Breast epithelium (tissue), 4 donors: ENCODE data around the gene COL8A1. TPM values are rescaled to one million over a fixed set of nuclear protein-coding genes. Genes with fewer than 3 reads are reported as not detected.

ENCODE experiments used
- DNase-seq, 2 donors: peaks; one replicate each; pipeline ENCODE4 v3.0.0-alpha.2; 2019; ENCODE audit warnings: low spot score in 2 of 2
- H3K27ac ChIP-seq, 2 donors: fragments of 200-600 bp; sonication (generic) in 1 of 2; one replicate each; pipeline ENCODE4 v1.5.1; 2016 to 2019; ENCODE audit warnings: mild to moderate bottlenecking in 1 of 2
- H3K27me3 ChIP-seq, 2 donors: fragments of 200-600 bp; sonication (generic) in 1 of 2; one replicate each; pipeline versions ENCODE4 v1.5.1 to v1.6.0; 2017 to 2019; ENCODE audit warnings: control low read depth in 1 of 2, mild to moderate bottlenecking in 1 of 2
- H3K36me3 ChIP-seq: fragments of 200-600 bp; one replicate; pipeline ENCODE4 v1.5.1; 2019
- H3K4me1 ChIP-seq, 2 donors: fragments of 200-600 bp; sonication (generic); one replicate each; pipeline ENCODE4 v1.5.1; 2016 to 2019; ENCODE audit warnings: control low read depth in 1 of 2
- H3K4me3 ChIP-seq, 3 donors: fragments of 200-600 bp; sonication (generic); 1 replicate in 2 of 3; 2 replicates in 1 of 3; pipeline ENCODE4 v1.5.1; 2016 to 2019; ENCODE audit warnings: mild to moderate bottlenecking in 3 of 3, moderate library complexity in 2 of 3
- H3K9me3 ChIP-seq, 2 donors: fragments of 200-600 bp; sonication (generic) in 1 of 2; one replicate each; pipeline ENCODE4 v1.5.1; 2016 to 2019; ENCODE audit warnings: control low read depth in 1 of 2
- CTCF ChIP-seq, 3 donors: fragments of 450-650 bp; IDR thresholded peaks; one replicate each; pipeline ENCODE4 v1.5.1; 2016 to 2017; ENCODE audit warnings: antibody characterized with exemption in 3 of 3, mild to moderate bottlenecking in 3 of 3, moderate library complexity in 3 of 3
- POLR2A ChIP-seq: fragments of 450-650 bp; IDR thresholded peaks from one replicate; pipeline ENCODE4 v1.6.1; 2016; ENCODE audit warnings: antibody characterized with exemption, mild to moderate bottlenecking, moderate library complexity
- POLR2AphosphoS5 ChIP-seq, 3 donors: sonication (generic); formaldehyde crosslinking; IDR thresholded peaks; one replicate each; pipeline ENCODE4 v1.6.1; 2017; ENCODE audit warnings: antibody characterized with exemption in 3 of 3
- intact Hi-C: fragments of 100-400 bp; cut with DNase I; formaldehyde crosslinking; loops from one replicate; pipeline ENCODE4 v1.15.1; 2023; ENCODE audit warnings: low total_unique reads
- total RNA-seq, 3 donors: library from RNA; depleted of rRNA; stranded (reverse); fragments of >200 nt; gene quantifications; one replicate each; pipeline ENCODE4 v1.1.0, GENCODE V29; 2016

The COL8A1 gene
- total RNA-seq, 3 donors from 2014 or later = 9.2 to 43.6 (median 13.6) TPM

- Histone ChIP-seq H3K4me3 (no peak overlapping the region), H3K4me1 (no peaks in the 10 kb centered on the region), H3K36me3 (no peaks in the 10 kb centered on the region), H3K9me3 (no peaks in the 10 kb centered on the region), H3K27ac (no peak overlapping the region), H3K27me3 (no peaks in the 10 kb centered on the region)
- intact Hi-C loops = no loop called here
- TF ChIP-seq POLR2A (no peak), POLR2AphosphoS5 (IDR thresholded peaks at IDR 0.05) (no peak), CTCF (IDR thresholded peaks at IDR 0.05) (no peak)
- DNase-seq = no peak
Measured at GRCh38 chr3:99767291-99767690, 128.9 kb downstream of the COL8A1 start.

GRCh38 chr3:99768126-99768525, 129.7 kb downstream of the COL8A1 start:
- no peak for DNase-seq
- intact Hi-C loops = no loop called here
- no peaks in the 10 kb centered on the region for H3K27me3 ChIP-seq
- H3K4me1 ChIP-seq = no peaks in the 10 kb centered on the region
- H3K9me3 ChIP-seq = no peaks in the 10 kb centered on the region
- H3K36me3 ChIP-seq = no peaks in the 10 kb centered on the region
- TF ChIP-seq POLR2A = no peak
- no peak for TF ChIP-seq POLR2AphosphoS5 (IDR thresholded peaks at IDR 0.05)
- no peak for TF ChIP-seq CTCF (IDR thresholded peaks at IDR 0.05)
- H3K27ac ChIP-seq = no peak overlapping the region
- H3K4me3 ChIP-seq = no peak overlapping the region

DNA sequence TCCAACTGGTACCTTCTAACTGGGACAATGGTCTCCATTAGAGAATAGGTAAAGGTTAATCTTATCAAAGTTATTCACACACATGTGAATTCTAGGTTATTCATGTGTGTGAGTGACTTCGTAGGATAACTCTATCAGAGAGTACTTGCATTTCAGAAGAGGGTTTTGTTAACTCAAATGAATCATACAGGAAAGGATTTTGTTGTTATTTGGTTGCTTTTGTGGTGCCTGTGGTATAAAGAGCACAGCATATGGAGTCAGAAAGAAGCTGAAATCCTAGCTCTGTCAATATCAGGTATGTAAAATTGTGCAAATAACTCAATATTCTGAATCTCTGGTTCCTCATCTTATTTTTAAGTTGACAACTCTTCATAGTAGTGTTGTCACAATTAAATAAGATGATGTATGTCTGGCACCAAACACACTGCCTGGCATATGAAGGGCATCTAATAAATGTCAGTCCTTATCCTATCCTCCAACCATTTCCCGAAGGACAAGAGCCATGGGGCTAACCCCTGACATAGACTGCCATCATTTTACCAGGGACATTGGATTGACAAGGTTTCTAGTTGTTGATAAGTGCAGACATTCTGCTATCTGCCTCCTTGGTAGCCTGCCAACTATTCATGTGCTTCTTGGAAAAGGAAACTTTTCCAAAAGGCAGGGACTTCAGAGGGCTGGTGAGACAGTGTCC, 130.6 kb downstream of the COL8A1 start:
- intact Hi-C loops = no loop called here
- Histone ChIP-seq H3K27me3 (no peaks in the 10 kb centered on the region), H3K4me3 (no peak overlapping the region), H3K27ac (no peak overlapping the region), H3K4me1 (no peaks in the 10 kb centered on the region), H3K9me3 (no peaks in the 10 kb centered on the region), H3K36me3 (no peaks in the 10 kb centered on the region)
- no peak for TF ChIP-seq POLR2A
- no peak for TF ChIP-seq POLR2AphosphoS5 (IDR thresholded peaks at IDR 0.05)
- no peak for TF ChIP-seq CTCF (IDR thresholded peaks at IDR 0.05)
- no peak for DNase-seq

DNA sequence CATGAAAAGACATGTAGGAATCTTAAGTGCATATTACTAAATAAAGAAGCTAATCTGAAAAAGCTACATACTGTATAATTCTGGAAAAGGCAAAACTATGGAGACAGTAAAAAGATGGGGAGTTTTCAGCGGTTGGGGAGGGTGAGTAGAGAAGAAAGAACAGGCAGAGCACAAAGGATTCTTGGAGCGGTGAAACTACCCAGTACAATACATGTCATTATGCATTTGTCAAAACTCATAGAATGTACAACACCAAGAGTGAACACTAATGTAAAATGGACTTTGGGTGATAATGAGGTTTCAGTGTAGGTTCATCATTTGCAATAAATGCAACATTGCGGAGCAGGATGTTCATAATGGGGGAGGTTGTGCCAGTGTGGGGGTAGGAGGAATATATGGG, 133.8 kb downstream of the COL8A1 start:
- no peaks in the 10 kb centered on the region for H3K27me3 ChIP-seq
- H3K4me1 ChIP-seq = no peaks in the 10 kb centered on the region
- no peaks in the 10 kb centered on the region for H3K9me3 ChIP-seq
- H3K4me3 ChIP-seq = no peak overlapping the region
- no peak for DNase-seq
- H3K36me3 ChIP-seq = no peaks in the 10 kb centered on the region
- no peak overlapping the region for H3K27ac ChIP-seq
- TF ChIP-seq CTCF (IDR thresholded peaks at IDR 0.05) (no peak), POLR2A (no peak), POLR2AphosphoS5 (IDR thresholded peaks at IDR 0.05) (no peak)
- intact Hi-C loops = no loop called here

- intact Hi-C loops = no loop called here
- H3K27ac ChIP-seq = no peak overlapping the region
- no peaks in the 10 kb centered on the region for H3K36me3 ChIP-seq
- H3K4me3 ChIP-seq = no peak overlapping the region
- DNase-seq = no peak
- H3K4me1 ChIP-seq = no peaks in the 10 kb centered on the region
- H3K9me3 ChIP-seq = no peaks in the 10 kb centered on the region
- H3K27me3 ChIP-seq = no peaks in the 10 kb centered on the region
- TF ChIP-seq POLR2A (no peak), POLR2AphosphoS5 (IDR thresholded peaks at IDR 0.05) (no peak), CTCF (IDR thresholded peaks at IDR 0.05) (no peak)
Measured at GRCh38 chr3:99772671-99773070, 134.3 kb downstream of the COL8A1 start.
